Posterior vena cava (tissue), 2 donors: Measurements from ENCODE around the gene ELF4. TPM values are rescaled to one million over a fixed set of nuclear protein-coding genes. Genes with fewer than 3 reads are reported as not detected.
A peak's percentile ranks its signal among the peaks of the same experiment; 100 is the strongest.

ENCODE experiments used
- DNase-seq: peaks from one replicate; pipeline ENCODE4 v3.0.0-alpha.2; 2020; ENCODE audit warnings: low spot score
- intact Hi-C, 2 donors: fragments of 100-400 bp; cut with DNase I; formaldehyde crosslinking; loops; one replicate each; pipeline versions ENCODE4 v1.14.1 to v1.14.2; 2022 to 2023
- total RNA-seq, 2 donors: library from RNA; stranded (reverse); fragmentation: NEBNext Ultra II Directional; extraction: Animal tissue kit (Norgen Biotek cat#: 25700); gene quantifications; one replicate each; pipeline ENCODE4 v1.2.1, GENCODE V29; 2021
- donor health status: DM: yes; HTN: yes; CAD: no.
- donor health status: DM: yes; HTN: yes; CAD: no.

ELF4 gene
- total RNA-seq, 2 donors from 2014 or later, result 13.6 to 13.8 TPM

DNA sequence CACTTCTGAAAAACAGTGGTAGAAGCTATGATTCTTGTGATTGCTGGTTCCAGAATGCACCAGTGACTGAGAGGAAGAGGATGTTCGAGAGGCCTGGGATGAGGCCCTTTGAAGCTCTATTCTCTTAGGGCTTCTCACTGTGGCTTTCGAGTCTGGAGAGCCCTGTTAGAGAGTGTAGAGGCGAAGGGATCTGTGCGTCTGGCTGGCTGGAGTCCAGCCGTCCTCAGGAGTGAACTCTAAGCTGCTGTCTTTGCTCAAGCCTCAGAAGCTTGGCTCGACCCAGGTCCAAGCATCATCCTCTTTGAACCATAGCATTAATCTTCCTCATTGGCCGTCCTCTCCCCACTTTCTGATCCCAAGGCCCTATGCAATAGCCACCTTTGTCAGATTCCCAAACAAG lies 51.6 kb downstream of the ELF4 start:
- no peak for DNase-seq

DNA sequence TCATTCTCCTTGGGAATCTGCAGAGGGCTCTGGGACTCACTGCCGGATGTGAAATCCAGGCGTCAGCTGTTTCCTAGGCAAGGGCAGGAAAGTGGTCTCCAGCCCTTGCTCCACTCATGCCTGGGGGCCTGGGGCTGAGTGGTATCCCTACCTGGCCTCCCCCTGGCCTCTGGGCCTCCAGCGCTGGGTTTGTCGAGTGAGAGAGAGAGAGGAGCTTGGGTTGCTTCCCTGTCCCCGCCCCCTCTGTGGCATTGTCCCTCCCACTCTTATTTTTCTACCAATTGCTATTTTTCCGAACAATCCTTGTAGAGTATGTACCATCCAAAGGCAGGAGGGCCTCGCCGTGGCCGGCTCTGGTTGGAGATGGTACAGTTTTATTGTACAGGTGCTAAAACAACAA lies 53.1 kb downstream of the ELF4 start:
- no peak for DNase-seq
- intact Hi-C loops, result no loop called here

More for the DNA sequence above, 51.6 kb downstream of the ELF4 start:
- intact Hi-C loops, result no loop called here

DNA sequence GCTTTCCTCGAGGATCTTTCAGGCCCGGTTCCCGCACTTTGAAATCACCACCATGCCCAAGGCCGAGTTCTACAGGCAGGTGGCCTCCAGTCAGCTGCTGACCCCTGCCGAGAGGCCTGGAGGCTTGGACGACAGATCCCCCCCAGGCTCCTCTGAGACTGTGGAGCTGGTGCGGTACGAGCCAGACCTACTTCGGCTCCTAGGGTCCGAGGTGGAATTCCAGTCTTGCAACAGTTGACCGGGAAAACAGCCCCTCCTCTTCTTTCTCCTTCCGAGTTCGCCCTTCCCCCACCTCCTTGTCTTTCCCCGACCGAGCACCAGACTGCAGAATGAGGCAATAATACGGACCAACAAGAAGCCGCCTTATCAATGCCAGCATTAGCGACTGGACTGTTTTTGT lies 54.4 kb downstream of the ELF4 start:
- intact Hi-C loops, result no loop called here
- DNase-seq, result no peak

DNA sequence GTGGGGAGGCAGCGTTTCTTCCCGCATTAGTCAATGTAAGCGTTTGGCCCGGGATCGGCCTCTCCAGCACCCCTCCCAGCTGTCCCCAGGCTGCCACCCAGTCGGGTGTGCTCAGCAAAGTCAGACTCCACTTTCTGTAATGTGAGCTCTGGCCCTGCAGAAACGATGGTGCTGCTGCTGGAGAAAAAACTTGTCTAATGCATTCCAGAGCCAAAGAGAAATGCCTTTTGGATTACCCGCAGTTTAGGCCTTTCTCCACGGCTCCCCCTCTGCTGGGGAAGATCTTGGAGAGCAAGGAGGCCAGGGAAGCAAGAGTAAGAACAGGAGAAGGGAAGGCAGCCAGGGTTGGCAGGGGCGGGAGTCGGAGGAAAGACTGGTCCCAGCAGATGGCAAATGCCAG lies 55.2 kb downstream of the ELF4 start:
- no peak for DNase-seq
- intact Hi-C loops, result no loop called here

DNA sequence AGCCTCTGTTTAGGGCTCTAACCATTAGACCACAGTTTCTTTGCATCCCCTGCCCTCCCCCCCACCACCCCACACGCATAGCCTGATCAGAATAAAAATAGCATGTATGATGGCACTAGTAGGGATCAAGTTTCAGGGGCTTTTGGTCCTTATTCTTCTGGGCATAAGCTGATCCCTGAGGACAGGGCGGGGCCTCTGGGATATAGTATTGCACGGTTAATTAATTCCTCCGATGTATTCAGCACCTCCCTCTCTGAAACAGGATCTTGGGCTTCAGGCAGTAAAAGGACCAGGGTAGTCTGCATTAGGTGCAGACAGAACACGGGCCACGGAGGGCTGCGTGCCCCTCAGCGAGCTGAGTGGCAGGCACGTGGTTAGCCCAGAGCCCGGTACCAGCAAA lies 57.1 kb downstream of the ELF4 start:
- DNase-seq, result no peak
- intact Hi-C loops, result no loop called here

DNA sequence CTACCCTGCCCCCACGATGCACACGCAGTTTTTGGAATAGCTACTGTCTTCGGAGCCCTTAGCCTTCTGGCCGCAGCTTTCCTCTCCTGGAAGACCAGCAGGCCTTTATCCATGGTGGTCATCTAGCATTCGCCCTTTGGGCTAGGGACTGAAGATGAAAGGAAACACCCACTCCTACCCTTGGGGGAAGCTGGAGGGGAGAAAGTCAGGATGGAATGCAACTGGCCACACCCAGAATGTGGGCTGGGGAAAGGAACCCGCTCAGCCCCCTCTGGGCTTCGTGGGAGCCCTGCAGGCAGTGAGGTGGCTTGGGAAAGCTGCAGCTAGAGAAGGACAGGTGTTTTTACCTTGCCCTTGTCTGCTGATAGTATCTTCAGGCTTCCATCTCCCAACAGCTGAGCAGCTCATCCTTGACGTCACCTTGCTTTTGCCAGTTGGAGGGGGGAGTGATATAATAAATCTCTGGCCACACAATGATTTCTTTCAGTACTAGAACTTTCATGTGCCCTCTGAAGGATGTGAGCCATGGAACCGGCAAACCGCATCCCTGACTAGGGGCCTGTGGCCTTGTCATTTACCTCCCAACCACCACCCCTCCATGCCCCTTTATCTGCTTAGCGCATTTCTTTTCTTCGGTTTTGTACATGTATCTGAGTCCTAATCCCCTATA lies 59.0 kb downstream of the ELF4 start:
- intact Hi-C loops, result no loop called here

DNA sequence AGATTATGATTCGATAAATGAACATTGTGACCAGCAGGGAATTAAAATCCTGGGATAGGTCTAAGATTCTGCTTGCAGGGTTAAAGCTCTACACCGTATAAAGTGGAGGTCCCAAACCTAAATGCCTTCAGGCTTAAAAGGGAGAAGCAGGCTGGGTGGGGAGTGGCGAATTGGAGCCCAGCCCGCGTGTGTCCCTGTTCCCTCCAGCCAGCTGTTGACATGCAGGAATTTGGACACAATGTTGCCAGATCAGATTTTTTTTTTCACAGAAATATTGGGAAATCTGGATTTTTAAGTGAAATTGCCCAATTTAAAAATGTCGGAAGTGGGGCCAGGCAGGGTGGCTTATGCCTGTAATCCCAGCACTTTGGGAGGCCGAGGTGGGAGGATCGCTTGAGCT lies 60.5 kb downstream of the ELF4 start:
- intact Hi-C loops, result no loop called here
- DNase-seq, result no peak

More for the DNA sequence above, 59.0 kb downstream of the ELF4 start:
- DNase-seq, result no peak

DNA sequence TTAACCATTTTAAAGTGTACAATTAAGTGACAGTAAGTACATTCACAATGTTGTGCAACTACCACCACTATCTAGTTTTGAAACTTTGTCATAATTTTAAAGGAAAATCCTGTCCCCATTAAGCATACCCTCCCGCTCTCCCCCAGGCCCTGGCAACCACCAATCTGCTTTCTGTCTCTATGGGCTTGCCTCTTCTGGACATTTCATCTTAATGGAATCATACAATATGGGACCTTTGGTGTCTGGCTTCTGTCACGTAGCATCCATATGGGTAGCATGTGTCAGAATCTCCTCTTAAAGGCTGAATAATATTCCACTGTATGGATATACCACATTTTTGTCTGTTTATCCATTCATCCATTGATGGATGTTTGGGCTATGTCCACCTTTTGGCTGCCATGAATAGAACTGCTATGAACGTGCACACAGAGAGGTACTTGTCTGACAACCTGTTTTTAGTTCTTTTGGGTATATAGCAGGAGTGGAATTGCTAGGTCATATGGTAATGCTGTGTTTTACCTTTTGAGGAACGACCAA lies 61.5 kb downstream of the ELF4 start:
- intact Hi-C loops, result no loop called here
- no peak for DNase-seq

DNA sequence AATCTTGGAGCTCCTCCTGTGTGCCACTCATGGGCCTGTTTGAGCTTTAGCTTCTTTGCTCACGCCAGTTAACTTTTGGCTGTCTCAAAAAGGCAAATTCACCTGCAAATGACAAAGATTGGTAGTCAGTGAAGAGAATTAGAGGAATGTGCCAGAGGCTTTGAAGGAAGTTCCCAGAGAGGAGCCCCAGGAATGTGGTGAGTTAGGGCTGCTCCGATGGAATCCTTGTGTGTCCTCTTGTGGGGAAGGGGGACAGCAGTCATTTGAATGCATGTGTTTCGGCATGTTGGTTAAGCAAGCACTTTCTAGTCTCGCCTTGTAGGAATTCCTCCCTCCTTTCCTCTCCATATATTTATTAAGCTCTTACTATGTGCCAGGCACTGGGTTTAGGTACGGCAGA lies 62.9 kb downstream of the ELF4 start:
- intact Hi-C loops, result no loop called here
- no peak for DNase-seq

DNA sequence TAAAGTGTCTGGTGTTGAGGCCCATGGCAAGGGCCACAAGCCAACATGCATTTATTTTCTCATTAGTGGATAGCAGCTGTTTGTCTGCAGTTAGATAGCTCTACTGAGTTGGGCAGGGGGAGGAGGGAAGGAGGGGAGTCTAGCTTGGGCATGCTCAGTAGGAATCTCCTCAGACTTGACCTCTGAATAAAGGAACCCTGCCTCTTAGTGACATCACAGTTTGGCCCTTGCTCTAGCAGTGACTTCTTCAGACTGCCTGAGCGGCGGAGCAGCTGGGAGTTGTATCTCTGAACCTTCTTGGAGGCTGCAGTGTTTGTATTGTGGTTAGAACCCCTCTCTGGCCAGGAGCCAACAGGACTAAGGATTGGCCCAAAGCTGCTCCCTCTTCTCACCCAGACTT lies 70.5 kb downstream of the ELF4 start:
- intact Hi-C loops, result no loop called here
- no peak for DNase-seq

DNA sequence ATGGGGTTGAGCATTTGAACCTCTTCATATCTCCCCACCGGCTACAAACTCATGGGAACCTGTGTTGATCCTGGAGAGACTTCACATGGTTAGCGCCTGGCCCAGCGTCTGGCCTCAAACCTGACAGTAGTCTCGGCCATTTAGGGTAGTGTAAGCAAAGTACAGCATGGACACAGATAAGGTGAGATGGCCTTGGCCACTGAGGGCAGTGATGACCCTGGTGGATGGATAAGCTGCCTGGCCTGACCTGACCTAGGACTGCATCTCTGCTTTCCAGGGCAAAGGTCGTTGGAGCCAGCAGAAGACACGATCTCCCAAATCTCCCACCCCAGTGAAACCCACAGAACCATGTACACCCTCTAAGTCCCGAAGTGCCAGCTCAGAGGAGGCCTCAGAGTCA lies 76.1 kb downstream of the ELF4 start:
- no peak for DNase-seq
- intact Hi-C loops, result no loop called here

DNA sequence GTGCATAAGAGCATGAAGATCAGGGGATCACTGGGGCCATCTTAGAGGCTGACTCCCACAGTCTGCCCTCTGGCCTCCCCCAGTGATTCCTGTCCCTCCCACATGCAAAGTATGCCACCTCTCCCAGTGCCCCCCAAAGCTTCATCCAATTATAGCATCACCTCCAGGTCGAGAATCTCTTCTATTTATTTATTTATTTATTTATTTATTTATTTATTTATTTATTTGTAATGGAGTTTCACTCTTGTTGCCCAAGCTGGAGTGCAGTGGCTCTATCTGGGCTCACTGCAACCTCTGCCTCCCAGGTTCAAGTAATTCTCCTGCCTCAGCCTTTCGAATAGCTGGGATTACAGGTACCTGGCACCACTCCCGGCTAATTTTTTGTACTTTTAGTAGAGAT lies 77.7 kb downstream of the ELF4 start:
- intact Hi-C loops, result no loop called here
- DNase-seq, result no peak

DNA sequence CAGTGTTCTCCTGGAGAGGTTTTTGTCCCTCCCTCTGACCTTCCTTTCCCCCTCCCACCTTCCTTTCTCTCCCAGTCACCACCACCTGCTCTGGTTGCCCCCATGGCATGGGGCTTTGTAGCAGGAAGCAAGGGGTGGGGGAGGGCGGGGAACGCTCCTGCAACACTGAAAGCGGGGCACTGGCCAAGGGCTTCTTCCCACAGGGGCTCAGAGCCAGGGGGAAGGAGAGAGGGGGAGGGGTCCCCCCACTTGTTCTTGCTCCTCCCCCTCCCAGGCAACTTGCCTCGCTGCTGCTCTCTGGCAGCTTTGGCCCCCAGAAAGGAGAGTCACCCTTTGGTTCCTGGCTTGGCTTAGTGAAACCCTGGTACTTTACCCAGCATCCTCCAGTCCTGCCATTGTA lies 79.5 kb downstream of the ELF4 start:
- intact Hi-C loops, result no loop called here
- no peak for DNase-seq

DNA sequence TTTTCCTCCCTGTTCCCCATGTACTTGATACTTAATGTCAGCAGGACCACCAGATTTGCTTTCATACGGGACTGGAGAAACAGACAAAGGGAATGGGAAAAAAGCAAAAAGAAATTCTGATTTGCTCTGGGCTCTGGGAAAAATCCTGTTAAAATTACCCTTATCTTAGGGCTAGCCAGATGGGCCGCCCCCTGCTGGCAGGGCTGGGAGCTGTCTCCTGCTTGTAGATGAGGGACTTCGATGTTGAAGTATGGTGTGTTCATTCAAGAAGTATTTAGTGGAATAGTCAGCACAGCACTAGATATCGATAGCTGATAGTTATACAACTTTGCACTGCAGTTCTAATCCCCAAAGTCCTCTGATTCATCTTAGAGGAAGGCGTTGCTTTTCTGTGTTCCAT lies 82.1 kb downstream of the ELF4 start:
- intact Hi-C loops, result loop anchor here in 1 of 2 donors (2.0 kb wide), 1 partner anchor 73 kb away; no protein-coding TSS in a partner anchor
- peak; percentile 87 for DNase-seq

DNA sequence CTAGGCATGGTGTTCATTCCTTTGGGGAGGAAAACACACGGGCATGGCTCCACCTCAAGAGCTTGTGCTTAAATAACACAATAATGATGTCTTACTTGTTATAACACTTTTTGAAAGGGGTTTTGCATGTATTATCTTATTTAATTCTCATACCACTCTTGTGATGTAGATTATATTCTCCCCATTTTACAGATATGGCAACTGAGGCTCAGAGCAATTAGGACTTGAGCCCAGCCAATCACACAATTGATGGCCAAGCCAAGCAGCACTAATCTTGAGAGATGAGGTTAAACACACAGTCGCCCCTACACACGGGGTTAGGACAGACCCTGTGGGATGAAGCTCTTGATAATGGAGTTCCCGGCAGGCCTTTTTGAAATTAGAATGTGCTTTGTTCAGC lies 82.7 kb downstream of the ELF4 start:
- intact Hi-C loops, result no loop called here
- DNase-seq, result no peak

DNA sequence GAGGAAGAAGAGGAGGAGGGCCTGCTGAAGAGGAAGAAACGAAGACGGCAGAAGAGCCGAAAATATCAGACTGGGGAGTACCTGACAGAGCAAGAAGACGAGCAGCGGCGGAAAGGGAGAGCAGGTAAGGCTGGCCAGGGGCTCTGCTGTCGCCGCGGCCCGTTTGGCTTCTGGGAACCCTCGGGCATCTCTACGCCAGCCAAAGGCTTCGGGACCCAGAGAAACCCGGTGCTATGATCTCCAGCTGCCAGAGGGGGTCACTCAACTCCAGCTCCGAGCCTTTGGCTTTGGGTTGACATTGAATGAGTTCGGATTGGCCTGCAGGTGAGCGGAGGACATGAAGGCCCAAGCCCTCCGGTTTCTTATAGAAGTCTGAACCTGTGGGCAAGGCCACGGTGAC lies 85.0 kb downstream of the ELF4 start:
- intact Hi-C loops, result no loop called here
- no peak for DNase-seq

DNA sequence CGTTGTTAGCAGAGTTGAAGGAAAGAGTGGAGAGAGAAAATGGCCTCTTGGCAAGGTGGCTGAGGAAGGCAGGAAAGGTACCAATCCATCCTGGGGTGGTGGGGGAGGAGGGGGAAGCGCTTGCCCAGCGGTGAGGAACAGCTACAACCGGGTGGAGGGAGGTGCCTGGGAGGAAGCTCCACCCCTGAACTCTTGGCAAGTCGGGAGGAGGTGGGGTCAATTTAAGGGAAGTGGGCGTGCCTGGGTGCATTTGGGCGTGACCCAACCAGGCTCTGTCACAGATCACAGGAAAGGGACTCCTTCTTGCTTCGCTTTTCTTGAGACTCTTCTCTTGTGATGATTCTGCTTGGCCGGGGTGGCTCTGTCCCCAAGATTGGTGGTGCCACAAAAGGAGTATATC lies 86.2 kb downstream of the ELF4 start:
- intact Hi-C loops, result no loop called here
- peak; percentile 95 for DNase-seq

DNA sequence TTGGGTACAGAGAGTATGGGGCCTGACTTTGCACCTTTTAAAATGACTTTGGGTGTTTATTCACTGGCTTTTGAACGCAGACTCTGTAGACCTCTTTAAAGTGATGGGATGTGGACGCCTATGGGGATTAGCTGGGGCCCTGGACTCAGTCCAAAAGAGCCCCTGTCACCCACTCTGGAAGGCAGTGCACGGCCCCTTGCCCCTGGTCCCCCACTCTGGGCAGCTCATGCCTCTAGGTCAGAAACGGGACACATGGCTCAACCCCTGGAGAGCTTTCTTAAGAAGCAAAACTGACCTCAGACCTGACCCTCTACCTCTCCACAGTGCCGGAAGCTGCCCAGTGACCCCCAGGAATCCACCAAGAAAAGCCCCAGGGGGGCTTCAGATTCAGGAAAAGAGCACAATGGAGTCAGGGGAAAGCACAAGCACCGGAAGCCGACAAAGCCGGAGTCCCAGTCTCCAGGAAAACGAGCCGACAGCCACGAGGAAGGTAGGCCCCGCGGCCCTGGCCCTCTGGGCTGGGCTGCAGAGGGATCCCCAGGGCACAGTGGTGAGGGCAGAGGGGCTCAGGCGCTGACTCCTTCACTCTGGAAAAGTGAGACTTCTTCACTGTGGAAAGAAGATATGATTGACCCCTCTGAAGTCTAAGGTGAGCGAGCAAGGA lies 89.5 kb downstream of the ELF4 start:
- intact Hi-C loops, result no loop called here

DNA sequence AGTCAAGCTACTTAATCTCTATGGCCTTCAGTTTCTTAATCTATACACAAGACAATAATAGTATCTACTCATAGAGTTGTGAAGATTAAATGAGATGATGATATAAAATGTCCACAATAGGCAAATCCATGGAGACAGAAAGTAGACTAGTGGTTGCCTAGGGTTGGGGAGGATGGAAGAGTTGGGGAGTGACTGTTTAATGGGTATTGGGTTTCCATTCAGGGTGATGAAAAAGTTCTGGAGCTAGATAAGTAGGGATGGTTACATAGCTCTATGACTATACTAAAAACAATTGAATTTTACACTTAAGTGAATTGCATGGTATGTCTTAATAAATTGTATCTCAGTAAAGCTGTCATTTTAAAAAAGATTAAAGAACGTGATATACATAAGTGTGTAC lies 92.2 kb downstream of the ELF4 start:
- DNase-seq, result no peak
- intact Hi-C loops, result no loop called here

More for the DNA sequence above, 89.5 kb downstream of the ELF4 start:
- DNase-seq, result no peak

DNA sequence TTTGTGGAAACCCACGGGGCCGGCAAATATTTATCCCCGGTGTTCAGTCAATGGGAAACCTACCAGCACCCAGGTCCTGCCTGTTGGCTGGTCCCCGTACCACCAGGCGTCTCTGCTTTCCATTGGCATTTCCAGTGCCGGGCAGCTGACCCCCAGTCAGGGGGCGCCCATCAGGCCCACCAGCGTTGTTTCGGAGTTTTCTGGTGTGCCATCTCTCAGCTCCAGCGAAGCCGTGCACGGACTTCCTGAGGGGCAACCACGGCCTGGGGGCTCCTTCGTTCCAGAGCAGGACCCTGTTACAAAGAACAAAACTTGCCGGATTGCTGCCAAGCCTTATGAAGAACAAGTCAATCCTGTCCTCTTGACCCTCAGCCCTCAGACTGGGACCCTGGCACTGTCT lies 95.1 kb downstream of the ELF4 start:
- DNase-seq, result no peak
- intact Hi-C loops, result no loop called here
